ENCODE results near the gene ATXN2L. TPM values are rescaled to one million over a fixed set of nuclear protein-coding genes. Genes with fewer than 3 reads are reported as not detected.

The ATXN2L gene
- total and polyA plus RNA-seq, 2 of the 4 experiments (the other 2 are of a cell fraction) = 12.9 to 58.8 TPM

DNA sequence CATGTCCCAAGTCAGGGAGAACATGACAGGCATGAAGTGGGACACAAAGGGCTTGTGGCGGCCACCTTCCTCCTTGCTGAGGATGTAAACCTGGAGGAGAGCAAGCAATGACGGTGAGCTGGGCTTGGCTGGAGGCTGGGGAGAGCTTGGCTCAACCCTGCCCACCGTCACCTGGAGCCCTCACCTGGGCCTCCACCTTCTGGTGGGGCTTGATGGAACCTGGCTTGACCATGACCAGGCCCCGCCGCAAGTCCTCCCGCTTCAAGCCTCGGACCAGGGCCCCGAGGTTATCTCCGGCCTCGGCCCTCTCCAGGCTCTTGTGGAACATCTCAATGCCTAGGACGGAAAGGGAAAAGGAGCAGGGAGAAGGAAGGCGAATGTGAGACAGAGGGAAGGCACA, 21.0 kb downstream of the ATXN2L start:
- H2AK9ac ChIP-seq (replicated peaks; ENCODE audit: low read depth, low read length, poor library complexity) = no peak overlapping the region
- DNase-seq = no peak
- H4K5ac ChIP-seq (ENCODE audit: low read depth, low read length) = no peak overlapping the region
- no peak overlapping the region for H2BK5ac ChIP-seq (ENCODE audit: low read depth, low read length, poor library complexity, severe bottlenecking)
- H3K14ac ChIP-seq (replicated peaks; ENCODE audit: low read depth, low read length) = no peak overlapping the region
- peaks cover 39% of the 10 kb centered on the region for H3K36me3 ChIP-seq (ENCODE audit: control insufficient read depth, insufficient read depth, low read length)
- H4K8ac ChIP-seq (ENCODE audit: low read depth in 2 of 2, low read length in 2 of 2) = no peak overlapping the region
- no peak overlapping the region for H3K23ac ChIP-seq (ENCODE audit: low read depth, low read length)
- POLR2A ChIA-PET (ENCODE audit: unreplicated experiment) = no interaction called here
- H2BK20ac ChIP-seq (ENCODE audit: low read depth, low read length) = no peak overlapping the region
- H4K91ac ChIP-seq (ENCODE audit: insufficient read depth, low read depth, low read length) = no peak overlapping the region
- no TSS peak for BruUV-seq (replicated peaks)
- H3K79me1 ChIP-seq (ENCODE audit: low read depth in 1 of 2, low read length in 2 of 2) = peaks cover 14 to 47% of the 10 kb centered on the region in 2 experiments; a peak in 3 of 4 replicates
- H3K56ac ChIP-seq (ENCODE audit: extremely low read depth, insufficient read depth, low read length) = no peak overlapping the region
- H3K27ac ChIP-seq (ENCODE audit: insufficient read depth, low read length) = no peak overlapping the region
- dilution Hi-C loops (cut with HindIII; ENCODE audit: low sequenced_read_pairs, unreplicated experiment) (no loop called here), in situ Hi-C loops (cut with MboI; ENCODE audit: low sequenced_read_pairs) (no loop called here), intact Hi-C loops (cut with micrococcal nuclease) (no loop called here)
- CTCF ChIA-PET = no interaction called here
- peaks cover 18% of the 10 kb centered on the region for H4K20me1 ChIP-seq (ENCODE audit: insufficient read depth, low read length)
- no peaks in the 10 kb centered on the region for H3K9me1 ChIP-seq (ENCODE audit: insufficient read depth, low read length)
- no peak overlapping the region for H3K4me3 ChIP-seq (ENCODE audit: insufficient read depth, low read depth, low read length)
- TF ChIP-seq RAD21 (IDR thresholded peaks at IDR 0.05; ENCODE audit: low read length) (no peak), USF2 (IDR thresholded peaks at IDR 0.05; ENCODE audit: low read depth, low read length) (no peak), NFE2L2 (IDR thresholded peaks at IDR 0.05; ENCODE audit: low read depth, low read length) (no peak), BHLHE40 (IDR thresholded peaks at IDR 0.05; ENCODE audit: low read depth, low read length) (no peak), MXI1 (IDR thresholded peaks at IDR 0.05; ENCODE audit: borderline replicate concordance, low read depth, low read length) (no peak), CEBPB (IDR thresholded peaks at IDR 0.05; ENCODE audit: low read depth, low read length) (no peak), RCOR1 (IDR thresholded peaks at IDR 0.05; ENCODE audit: insufficient replicate concordance, low read length) (no peak), ELK1 (IDR thresholded peaks at IDR 0.05; ENCODE audit: borderline replicate concordance, low read depth, low read length) (no peak), MAFK (IDR thresholded peaks at IDR 0.05; ENCODE audit: low read depth, low read length) (no peak), CHD1 (IDR thresholded peaks at IDR 0.05; ENCODE audit: low read depth, low read length) (no peak), SMC3 (IDR thresholded peaks at IDR 0.05; ENCODE audit: low read depth, low read length) (no peak), POLR2A (IDR thresholded peaks at IDR 0.05; ENCODE audit: low read depth, low read length) (no peak), MAZ (IDR thresholded peaks at IDR 0.05; ENCODE audit: borderline replicate concordance, low read depth, low read length) (no peak), RFX5 (IDR thresholded peaks at IDR 0.05; ENCODE audit: low read depth, low read length) (no peak)
- TF ChIP-seq, protein P1, sequence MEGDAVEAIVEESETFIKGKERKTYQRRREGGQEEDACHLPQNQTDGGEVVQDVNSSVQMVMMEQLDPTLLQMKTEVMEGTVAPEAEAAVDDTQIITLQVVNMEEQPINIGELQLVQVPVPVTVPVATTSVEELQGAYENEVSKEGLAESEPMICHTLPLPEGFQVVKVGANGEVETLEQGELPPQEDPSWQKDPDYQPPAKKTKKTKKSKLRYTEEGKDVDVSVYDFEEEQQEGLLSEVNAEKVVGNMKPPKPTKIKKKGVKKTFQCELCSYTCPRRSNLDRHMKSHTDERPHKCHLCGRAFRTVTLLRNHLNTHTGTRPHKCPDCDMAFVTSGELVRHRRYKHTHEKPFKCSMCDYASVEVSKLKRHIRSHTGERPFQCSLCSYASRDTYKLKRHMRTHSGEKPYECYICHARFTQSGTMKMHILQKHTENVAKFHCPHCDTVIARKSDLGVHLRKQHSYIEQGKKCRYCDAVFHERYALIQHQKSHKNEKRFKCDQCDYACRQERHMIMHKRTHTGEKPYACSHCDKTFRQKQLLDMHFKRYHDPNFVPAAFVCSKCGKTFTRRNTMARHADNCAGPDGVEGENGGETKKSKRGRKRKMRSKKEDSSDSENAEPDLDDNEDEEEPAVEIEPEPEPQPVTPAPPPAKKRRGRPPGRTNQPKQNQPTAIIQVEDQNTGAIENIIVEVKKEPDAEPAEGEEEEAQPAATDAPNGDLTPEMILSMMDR (conservative IDR thresholded peaks at IDR 0.05; ENCODE audit: low read depth, low read length) = no peak
- no peak for ATAC-seq (ENCODE audit: low read depth)
- WGBS, 2 experiments (ENCODE audit: extremely low coverage in 2 of 2, insufficient read length in 1 of 2) = 100% methylated on average over 2 of the region's 12 CpGs; no CpG with 5 or more reads in 1 of the 2 experiments
- no peak overlapping the region for H3K9ac ChIP-seq (ENCODE audit: low read depth, low read length)
- H3K9me3 ChIP-seq (ENCODE audit: control insufficient read depth, insufficient read depth, low read length) = no peaks in the 10 kb centered on the region
- no peak overlapping the region for H2AFZ ChIP-seq (replicated peaks; ENCODE audit: low read length, poor library complexity)
- H3K4me2 ChIP-seq (ENCODE audit: low read depth, low read length) = no peak overlapping the region
- H2AK5ac ChIP-seq (ENCODE audit: low read depth, low read length) = no peak overlapping the region
- no peaks in the 10 kb centered on the region for H3K27me3 ChIP-seq (ENCODE audit: control insufficient read depth, insufficient read depth, low read length)
- H3K18ac ChIP-seq (ENCODE audit: low read depth, low read length) = no peak overlapping the region
- H3K4ac ChIP-seq (ENCODE audit: low read depth, low read length) = no peak overlapping the region
- H2BK15ac ChIP-seq (ENCODE audit: low read depth, low read length) = no peak overlapping the region
- H3K4me1 ChIP-seq (ENCODE audit: control insufficient read depth, insufficient read depth, low read length) = peaks cover 6% of the 10 kb centered on the region
- H2BK120ac ChIP-seq (ENCODE audit: low read depth, low read length) = no peak overlapping the region

Measured in IMR-90 (cell line).